Neural cell (in vitro differentiated cells): Measurements from ENCODE around the gene PIM3. TPM values are rescaled to one million over a fixed set of nuclear protein-coding genes. Genes with fewer than 3 reads are reported as not detected.
A peak's percentile ranks its signal among the peaks of the same experiment; 100 is the strongest.

ENCODE experiments used
- H2AFZ ChIP-seq: fragments of 200-600, 300-800 bp; sonication (generic), shearing (Covaris generic); 2 replicates; pipeline ENCODE4 v1.6.0; 2014; ENCODE audit warnings: low read depth, mild to moderate bottlenecking, antibody characterized with exemption, low read length, moderate library complexity
- H3F3A ChIP-seq: fragments of 200-600 bp; shearing (Covaris generic); 2 replicates; pipeline ENCODE4 v1.6.1; 2016; ENCODE audit warnings: mild to moderate bottlenecking, moderate library complexity, mixed read lengths, antibody characterized with exemption, low read length; ENCODE audit not compliant: insufficient read depth, poor library complexity, severe bottlenecking
- H3K27ac ChIP-seq: fragments of 200-600, 300-800 bp; sonication (generic), shearing (Covaris generic); 2 replicates; pipeline ENCODE4 v1.5.1; 2014; ENCODE audit warnings: mild to moderate bottlenecking, low read length, moderate library complexity
- H3K27me3 ChIP-seq: fragments of 300-800, 200-600 bp; sonication (generic), shearing (Covaris generic); 2 replicates; pipeline ENCODE4 v1.6.0; 2014; ENCODE audit warnings: mild to moderate bottlenecking, low read depth, low read length, moderate library complexity; ENCODE audit not compliant: insufficient read depth
- H3K36me3 ChIP-seq: fragments of 300-800, 200-600 bp; sonication (generic), shearing (Covaris generic); 2 replicates; pipeline ENCODE4 v1.5.1; 2014; ENCODE audit warnings: mild to moderate bottlenecking, antibody characterized with exemption, low read length, moderate library complexity; ENCODE audit not compliant: insufficient read depth
- H3K4me2 ChIP-seq: fragments of 300-800, 200-600 bp; sonication (generic), shearing (Covaris generic); 2 replicates; pipeline ENCODE4 v1.6.0; 2014; ENCODE audit warnings: mild to moderate bottlenecking, low read length
- H3K4me3 ChIP-seq: fragments of 300-800, 200-600 bp; sonication (generic), shearing (Covaris generic); 2 replicates; pipeline ENCODE4 v1.5.1; 2014; ENCODE audit warnings: mild to moderate bottlenecking, low read length, moderate library complexity
- H3K79me2 ChIP-seq: fragments of 200-600 bp; shearing (Covaris generic); replicated peaks from 2 replicates; pipeline ENCODE4 v1.6.0; 2014; ENCODE audit warnings: mild to moderate bottlenecking, low read length, moderate library complexity; ENCODE audit not compliant: insufficient read depth
- H3K9ac ChIP-seq: fragments of 300-800, 200-600 bp; sonication (generic), shearing (Covaris generic); 2 replicates; pipeline ENCODE4 v1.6.1; 2016; ENCODE audit warnings: mild to moderate bottlenecking, low read length, mixed read lengths
- H3K9me2 ChIP-seq: fragments of 200-600 bp; shearing (Covaris generic); 2 replicates; pipeline ENCODE4 v1.6.1; 2016; ENCODE audit warnings: mild to moderate bottlenecking, low read length, mixed read lengths; ENCODE audit not compliant: insufficient read depth
- H3K9me3 ChIP-seq: fragments of 200-600, 300-800 bp; sonication (generic), shearing (Covaris generic); 2 replicates; pipeline ENCODE4 v1.6.1; 2016; ENCODE audit warnings: mild to moderate bottlenecking, mixed run types, low read length, moderate library complexity, mixed read lengths
- H4K20me1 ChIP-seq: fragments of 200-600 bp; shearing (Covaris generic); 2 replicates; pipeline ENCODE4 v1.6.1; 2016; ENCODE audit warnings: mild to moderate bottlenecking, mixed run types; ENCODE audit not compliant: insufficient read depth
- EP300 ChIP-seq: fragments of 450-650 bp; conservative IDR thresholded peaks from 2 replicates; pipeline ENCODE4 v1.6.1; 2014; ENCODE audit warnings: antibody characterized with exemption, mild to moderate bottlenecking, moderate library complexity; ENCODE audit not compliant: poor library complexity, severe bottlenecking
- EZH2 ChIP-seq: fragments of 200-600, 300-800 bp; shearing (Covaris generic), sonication (generic); IDR thresholded peaks from 2 replicates; pipeline ENCODE4 v1.6.1; 2014; ENCODE audit warnings: antibody characterized with exemption, low read length, borderline replicate concordance, mild to moderate bottlenecking; ENCODE audit not compliant: insufficient read depth, poor library complexity, severe bottlenecking
- MXI1 ChIP-seq: fragments of 450-650 bp; conservative IDR thresholded peaks from 2 replicates; pipeline ENCODE4 v1.6.1; 2014; ENCODE audit warnings: antibody characterized with exemption, mild to moderate bottlenecking; ENCODE audit not compliant: poor library complexity, severe bottlenecking
- POLR2AphosphoS5 ChIP-seq: IDR thresholded peaks from 2 replicates; pipeline ENCODE4 v1.6.1; 2012
- RAD21 ChIP-seq: fragments of 450-650 bp; conservative IDR thresholded peaks from 2 replicates; pipeline ENCODE4 v1.6.1; 2014; ENCODE audit warnings: antibody characterized with exemption, mild to moderate bottlenecking, moderate library complexity
- REST ChIP-seq: IDR thresholded peaks from 2 replicates; pipeline ENCODE4 v1.6.1; 2012; ENCODE audit warnings: borderline replicate concordance
- SMC3 ChIP-seq: fragments of 450-650 bp; conservative IDR thresholded peaks from 2 replicates; pipeline ENCODE4 v1.6.1; 2014; ENCODE audit warnings: antibody characterized with exemption, mild to moderate bottlenecking, moderate library complexity; ENCODE audit not compliant: poor library complexity
- TAF1 ChIP-seq: IDR thresholded peaks from 2 replicates; pipeline ENCODE4 v1.6.1; 2012; ENCODE audit warnings: low read depth
- polyA plus RNA-seq: library from polyadenylated mRNA; depleted of rRNA; stranded (reverse); fragments of >200 nt; gene quantifications from 2 replicates; pipeline ENCODE4 v1.2.3, GENCODE V29; 2014
- TF ChIP-seq, protein P1 (sequence below): fragments of 450-650 bp; IDR thresholded peaks from 2 replicates; pipeline ENCODE4 v1.5.1; 2014; ENCODE audit warnings: antibody characterized with exemption, mild to moderate bottlenecking, moderate library complexity; ENCODE audit not compliant: poor library complexity, severe bottlenecking

PIM3 gene
- polyA plus RNA-seq, 1 donor from 2014 or later: 28.7 TPM

GRCh38 chr22:49918911-49919881, 41.4 kb upstream of the PIM3 start:
- H3K9me2 ChIP-seq: no peaks in the 10 kb centered on the region
- H3K9me3 ChIP-seq: no peaks in the 10 kb centered on the region
- peak overlapping the region; percentile 84 for H3K4me3 ChIP-seq
- H3K27ac ChIP-seq: no peak overlapping the region
- peaks cover 2% of the 10 kb centered on the region for H4K20me1 ChIP-seq
- no peaks in the 10 kb centered on the region for H3F3A ChIP-seq
- no peak for TF ChIP-seq TAF1
- TF ChIP-seq, protein P1, sequence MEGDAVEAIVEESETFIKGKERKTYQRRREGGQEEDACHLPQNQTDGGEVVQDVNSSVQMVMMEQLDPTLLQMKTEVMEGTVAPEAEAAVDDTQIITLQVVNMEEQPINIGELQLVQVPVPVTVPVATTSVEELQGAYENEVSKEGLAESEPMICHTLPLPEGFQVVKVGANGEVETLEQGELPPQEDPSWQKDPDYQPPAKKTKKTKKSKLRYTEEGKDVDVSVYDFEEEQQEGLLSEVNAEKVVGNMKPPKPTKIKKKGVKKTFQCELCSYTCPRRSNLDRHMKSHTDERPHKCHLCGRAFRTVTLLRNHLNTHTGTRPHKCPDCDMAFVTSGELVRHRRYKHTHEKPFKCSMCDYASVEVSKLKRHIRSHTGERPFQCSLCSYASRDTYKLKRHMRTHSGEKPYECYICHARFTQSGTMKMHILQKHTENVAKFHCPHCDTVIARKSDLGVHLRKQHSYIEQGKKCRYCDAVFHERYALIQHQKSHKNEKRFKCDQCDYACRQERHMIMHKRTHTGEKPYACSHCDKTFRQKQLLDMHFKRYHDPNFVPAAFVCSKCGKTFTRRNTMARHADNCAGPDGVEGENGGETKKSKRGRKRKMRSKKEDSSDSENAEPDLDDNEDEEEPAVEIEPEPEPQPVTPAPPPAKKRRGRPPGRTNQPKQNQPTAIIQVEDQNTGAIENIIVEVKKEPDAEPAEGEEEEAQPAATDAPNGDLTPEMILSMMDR: no peak
- TF ChIP-seq SMC3: no peak
- TF ChIP-seq EZH2: no peak
- no peak for TF ChIP-seq POLR2AphosphoS5
- TF ChIP-seq MXI1: no peak
- no peak for TF ChIP-seq EP300
- TF ChIP-seq RAD21: no peak
- no peak for TF ChIP-seq REST
- peak overlapping the region; percentile 68 for H3K9ac ChIP-seq
- no peaks in the 10 kb centered on the region for H3K36me3 ChIP-seq
- H3K27me3 ChIP-seq: no peaks in the 10 kb centered on the region
- H3K79me2 ChIP-seq: peaks cover 10% of the 10 kb centered on the region
- H3K4me2 ChIP-seq: peak overlapping the region; percentile 68
- H2AFZ ChIP-seq: no peak overlapping the region

- TF ChIP-seq POLR2AphosphoS5: no peak
- no peak for TF ChIP-seq EP300
- TF ChIP-seq TAF1: no peak
- TF ChIP-seq RAD21: no peak
- no peak for TF ChIP-seq REST
- TF ChIP-seq, protein P1: no peak
- no peak for TF ChIP-seq MXI1
- TF ChIP-seq SMC3: no peak
- TF ChIP-seq EZH2: no peak
- Histone ChIP-seq H2AFZ (no peak overlapping the region), H3K27me3 (no peaks in the 10 kb centered on the region), H3F3A (no peaks in the 10 kb centered on the region), H4K20me1 (peaks cover 2% of the 10 kb centered on the region), H3K4me2 (no peak overlapping the region), H3K36me3 (no peaks in the 10 kb centered on the region), H3K9ac (no peak overlapping the region), H3K79me2 (peaks cover 10% of the 10 kb centered on the region), H3K27ac (no peak overlapping the region), H3K9me2 (no peaks in the 10 kb centered on the region), H3K4me3 (no peak overlapping the region), H3K9me3 (no peaks in the 10 kb centered on the region)
Measured at GRCh38 chr22:49920859-49921258, 39.7 kb upstream of the PIM3 start.
